ENCODE measurements around the gene CFAP91. TPM values are rescaled to one million over a fixed set of nuclear protein-coding genes. Genes with fewer than 3 reads are reported as not detected.

Gene CFAP91
- not detected for total RNA-seq

- ATAC-seq (peak; percentile 95 to 97), DNase-seq (ENCODE audit: low spot score) (peak; percentile 96)
- Mint-ChIP-seq H3K27ac (peak within 1 kb of the TSS; percentile 83 to 94), H3K4me1 (ENCODE audit: low read depth in 2 of 2) (peaks cover 32 to 46% of the 10 kb centered on the region in 2 donors), H3K9me3 (peaks cover 4% of the 10 kb centered on the region), H3K27me3 (peaks cover 0 to 6% of the 10 kb centered on the region in 2 donors), H3K36me3 (peaks cover 12% of the 10 kb centered on the region), H3K4me3 (peak within 1 kb of the TSS; percentile 64)
Measured at GRCh38 chr3:119702530-119703527, at the start of gene CFAP91. Gene CFAP91 (plus strand): TSS chr3:119703022. CDS start chr3:119703099, 77 bp downstream.

- Mint-ChIP-seq H3K36me3 (no peaks in the 10 kb centered on the region), H3K9me3 (no peaks in the 10 kb centered on the region), H3K27ac (no peak overlapping the region), H3K4me1 (ENCODE audit: low read depth in 2 of 2) (no peaks in the 10 kb centered on the region), H3K27me3 (no peaks in the 10 kb centered on the region), H3K4me3 (no peak overlapping the region)
- DNase-seq (ENCODE audit: low spot score) (no peak), ATAC-seq (no peak)
Measured at GRCh38 chr3:119653876-119654275, 48.9 kb upstream of the CFAP91 start.

- no peaks in the 10 kb centered on the region for H3K27me3 Mint-ChIP-seq
- DNase-seq (ENCODE audit: low spot score): no peak
- no peak overlapping the region for H3K4me3 Mint-ChIP-seq
- no peak overlapping the region for H3K27ac Mint-ChIP-seq
- H3K36me3 Mint-ChIP-seq: no peaks in the 10 kb centered on the region
- no peak for ATAC-seq
- peaks cover 3 to 4% of the 10 kb centered on the region in 2 donors for H3K4me1 Mint-ChIP-seq (ENCODE audit: low read depth in 2 of 2)
- H3K9me3 Mint-ChIP-seq: no peaks in the 10 kb centered on the region
Measured at GRCh38 chr3:119657887-119658702, 44.7 kb upstream of the CFAP91 start.

- Mint-ChIP-seq H3K36me3 (no peaks in the 10 kb centered on the region), H3K4me3 (no peak overlapping the region), H3K4me1 (ENCODE audit: low read depth in 2 of 2) (peaks cover 3 to 8% of the 10 kb centered on the region in 2 donors), H3K27ac (no peak overlapping the region), H3K9me3 (no peaks in the 10 kb centered on the region), H3K27me3 (no peaks in the 10 kb centered on the region)
- DNase-seq (ENCODE audit: low spot score) (no peak), ATAC-seq (no peak)
Measured at GRCh38 chr3:119658994-119659393, 43.8 kb upstream of the CFAP91 start.

GRCh38 chr3:119659606-119660291 lies 43.1 kb upstream of the CFAP91 start:
- Mint-ChIP-seq H3K4me3 (no peak overlapping the region), H3K36me3 (no peaks in the 10 kb centered on the region), H3K27ac (no peak overlapping the region), H3K4me1 (ENCODE audit: low read depth in 2 of 2) (peaks cover 10 to 14% of the 10 kb centered on the region in 2 donors), H3K9me3 (no peaks in the 10 kb centered on the region), H3K27me3 (no peaks in the 10 kb centered on the region)
- no peak for ATAC-seq
- no peak for DNase-seq (ENCODE audit: low spot score)

GRCh38 chr3:119660474-119661440 lies 42.1 kb upstream of the CFAP91 start, which contains the start of gene POPDC2:
Gene POPDC2 (minus strand): TSS chr3:119660589. CDS start chr3:119660423, 166 bp downstream.
- no peak within 1 kb of the TSS for H3K4me3 Mint-ChIP-seq
- no peaks in the 10 kb centered on the region for H3K27me3 Mint-ChIP-seq
- no peak for ATAC-seq
- no peaks in the 10 kb centered on the region for H3K36me3 Mint-ChIP-seq
- peaks cover 14 to 17% of the 10 kb centered on the region in 2 donors for H3K4me1 Mint-ChIP-seq (ENCODE audit: low read depth in 2 of 2)
- H3K27ac Mint-ChIP-seq: peak within 1 kb of the TSS in 1 of 2 donors; percentile 47
- DNase-seq (ENCODE audit: low spot score): no peak
- H3K9me3 Mint-ChIP-seq: no peaks in the 10 kb centered on the region

- Mint-ChIP-seq H3K9me3 (no peaks in the 10 kb centered on the region), H3K27ac (peak overlapping the region in 1 of 2 donors; percentile 47), H3K4me1 (ENCODE audit: low read depth in 2 of 2) (peaks cover 14 to 17% of the 10 kb centered on the region in 2 donors), H3K27me3 (no peaks in the 10 kb centered on the region), H3K4me3 (no peak overlapping the region), H3K36me3 (peaks cover 5% of the 10 kb centered on the region)
- DNase-seq (ENCODE audit: low spot score) (no peak), ATAC-seq (no peak)
Measured at GRCh38 chr3:119662604-119663373, 40.0 kb upstream of the CFAP91 start.

- Mint-ChIP-seq H3K4me1 (ENCODE audit: low read depth in 2 of 2) (peaks cover 14 to 17% of the 10 kb centered on the region in 2 donors), H3K36me3 (peaks cover 5% of the 10 kb centered on the region), H3K9me3 (no peaks in the 10 kb centered on the region), H3K27me3 (no peaks in the 10 kb centered on the region), H3K4me3 (no peak overlapping the region), H3K27ac (peak overlapping the region; percentile 38 to 88)
- no peak for DNase-seq (ENCODE audit: low spot score)
- no peak for ATAC-seq
Measured at GRCh38 chr3:119663885-119664284, 38.9 kb upstream of the CFAP91 start.

GRCh38 chr3:119664370-119664769 lies 38.5 kb upstream of the CFAP91 start:
- ATAC-seq: peak in 1 of 2 donors; percentile 37
- H3K27ac Mint-ChIP-seq: peak overlapping the region; percentile 38 to 88
- H3K9me3 Mint-ChIP-seq: no peaks in the 10 kb centered on the region
- H3K36me3 Mint-ChIP-seq: peaks cover 5% of the 10 kb centered on the region
- peaks cover 14 to 17% of the 10 kb centered on the region in 2 donors for H3K4me1 Mint-ChIP-seq (ENCODE audit: low read depth in 2 of 2)
- peak overlapping the region; percentile 11 for H3K4me3 Mint-ChIP-seq
- no peak for DNase-seq (ENCODE audit: low spot score)
- H3K27me3 Mint-ChIP-seq: no peaks in the 10 kb centered on the region

- ATAC-seq (peak; percentile 72 to 86), DNase-seq (ENCODE audit: low spot score) (no peak)
- Mint-ChIP-seq H3K9me3 (no peaks in the 10 kb centered on the region), H3K4me1 (ENCODE audit: low read depth in 2 of 2) (peaks cover 14 to 17% of the 10 kb centered on the region in 2 donors), H3K27ac (peak overlapping the region; percentile 38 to 88), H3K4me3 (peak overlapping the region; percentile 11), H3K27me3 (no peaks in the 10 kb centered on the region), H3K36me3 (peaks cover 5% of the 10 kb centered on the region)
Measured at GRCh38 chr3:119664850-119665379, 37.9 kb upstream of the CFAP91 start.

- ATAC-seq: no peak
- peaks cover 14% of the 10 kb centered on the region in 2 donors for H3K4me1 Mint-ChIP-seq (ENCODE audit: low read depth in 2 of 2)
- no peaks in the 10 kb centered on the region for H3K9me3 Mint-ChIP-seq
Measured at GRCh38 chr3:119665954-119666559, 36.8 kb upstream of the CFAP91 start.

More at GRCh38 chr3:119665954-119666559, 36.8 kb upstream of the CFAP91 start:
- H3K4me3 Mint-ChIP-seq: no peak overlapping the region
- H3K27me3 Mint-ChIP-seq: no peaks in the 10 kb centered on the region
- DNase-seq (ENCODE audit: low spot score): no peak
- no peak overlapping the region for H3K27ac Mint-ChIP-seq
- peaks cover 5% of the 10 kb centered on the region for H3K36me3 Mint-ChIP-seq

Measured in natural killer cell treated with Interleukin-12 subunit alpha and Interleukin-12 subunit beta and Interleukin-15 and Interleukin-18, amount 100 ng/mL, for 72 hours (primary cell).